ENCODE measurements around the gene C10orf120.

Gene C10orf120

DNA sequence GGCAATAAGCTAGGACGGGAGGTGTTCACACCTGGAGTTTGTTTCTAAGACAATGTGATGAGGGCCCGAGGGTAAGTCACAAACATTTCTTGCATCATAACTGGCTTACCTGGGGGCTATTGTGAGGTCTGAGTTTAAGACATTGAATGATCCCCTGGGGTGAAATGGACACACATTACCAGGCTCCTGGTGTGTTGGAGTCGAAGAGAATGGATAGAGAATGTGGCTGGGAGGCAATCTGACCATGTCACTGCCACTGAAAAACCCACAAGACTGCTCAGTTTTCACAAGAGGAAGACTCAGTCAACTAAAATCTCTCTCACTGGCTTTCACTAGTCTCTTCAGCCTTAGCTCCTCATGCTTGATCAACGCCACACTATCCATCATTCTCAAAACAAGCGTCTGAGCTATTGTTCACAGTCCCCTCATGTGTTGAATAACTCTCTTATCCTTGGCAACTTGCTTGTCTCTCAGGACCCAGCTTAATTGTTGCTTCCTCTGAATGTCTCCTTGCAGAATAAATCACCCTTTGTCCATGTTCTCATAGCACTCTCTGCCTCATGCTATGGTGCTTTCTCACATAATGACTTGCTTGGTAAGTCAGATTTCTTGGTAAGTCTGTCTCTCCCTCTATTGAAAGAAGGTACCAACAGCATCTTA is at the start of gene C10orf120:
Gene C10orf120, minus strand, starts transcription at position 51 of the 660 bp plus-strand sequence. CDS start 56 bp downstream, outside the sequence.
- DNase-seq (ENCODE audit: low spot score) = no peak

- no peak for DNase-seq (ENCODE audit: low spot score)
These were observed 48.9 kb upstream of the C10orf120 start for GRCh38 chr10:122748496-122748895.

DNA sequence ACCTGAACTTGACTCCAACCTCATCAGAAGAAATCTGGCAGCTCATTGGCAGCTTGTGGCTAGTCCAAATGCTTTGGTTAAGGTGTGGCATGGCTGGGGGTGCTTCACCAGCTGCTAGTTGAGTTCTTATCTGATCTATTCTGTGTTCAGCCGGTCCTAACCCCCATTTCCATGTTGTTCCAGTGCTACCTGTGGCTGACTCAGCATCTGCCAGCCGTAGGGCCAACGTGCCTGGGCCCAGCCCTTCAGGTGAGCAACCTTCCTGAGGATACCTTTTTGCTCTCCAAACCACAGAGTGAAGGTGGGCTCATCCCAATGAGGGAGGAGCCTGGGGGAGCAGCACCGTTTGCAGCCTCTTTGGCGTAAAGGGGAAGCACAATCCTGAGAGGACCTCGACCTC is 46.8 kb upstream of the C10orf120 start:
- no peak for DNase-seq (ENCODE audit: low spot score)

DNA sequence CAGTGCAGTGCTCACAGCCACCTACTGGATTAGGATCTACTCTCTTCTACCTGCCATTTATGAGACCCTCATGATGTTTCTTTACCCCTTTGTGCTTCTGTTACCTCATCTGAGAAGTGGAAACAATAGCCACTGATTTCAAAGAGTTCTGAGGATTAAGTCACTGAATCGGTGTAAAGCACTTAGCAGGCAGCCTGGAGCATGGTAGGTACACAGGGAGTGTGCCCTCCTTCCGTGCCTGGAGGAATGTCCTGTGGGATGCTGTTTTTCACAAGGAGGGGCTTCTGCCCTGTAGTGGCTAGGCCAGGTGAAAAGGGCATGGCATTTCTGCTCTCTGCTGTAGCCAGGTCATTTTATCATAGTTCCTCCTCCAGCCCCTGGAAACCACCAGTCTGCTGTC is 44.6 kb upstream of the C10orf120 start:
- no peak for DNase-seq (ENCODE audit: low spot score)

DNA sequence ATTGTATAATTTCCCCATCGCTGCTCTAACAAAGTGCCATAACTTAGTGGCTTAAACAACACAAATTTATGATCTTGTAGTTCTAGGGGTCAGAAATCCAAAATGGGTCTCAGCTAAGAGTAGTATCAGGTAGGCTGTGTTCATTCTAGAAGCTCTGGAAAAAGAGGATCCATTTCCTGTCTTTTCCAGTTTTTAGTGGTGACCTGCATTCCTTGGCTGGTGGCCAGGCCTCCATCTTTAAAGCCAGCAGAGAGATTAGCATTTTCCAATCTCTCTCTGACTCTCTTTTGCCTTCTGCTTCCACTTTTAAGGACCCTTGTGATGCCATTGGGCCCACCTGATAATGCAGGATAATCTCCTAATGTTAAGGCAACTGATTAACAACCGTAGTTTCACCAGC is 41.0 kb upstream of the C10orf120 start:
- DNase-seq (ENCODE audit: low spot score) = no peak

DNA sequence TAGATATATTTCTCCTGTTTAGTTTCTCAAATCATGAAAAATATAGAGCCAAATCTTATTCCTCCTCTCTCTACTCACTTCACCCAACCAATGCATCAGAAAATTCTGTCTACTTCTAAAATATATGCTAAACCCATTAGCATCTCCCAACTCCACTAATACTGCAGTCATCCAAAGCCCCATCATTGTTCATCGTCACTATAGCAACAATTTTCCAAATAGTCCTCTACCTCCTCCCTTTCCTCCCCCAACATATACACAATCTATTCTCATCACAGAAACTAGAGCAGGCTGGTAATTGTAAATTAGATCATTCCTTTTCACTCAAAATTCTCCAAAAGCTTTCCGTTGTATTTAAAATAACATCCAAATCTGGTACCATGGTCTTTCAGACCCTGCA is 38.4 kb upstream of the C10orf120 start:
- no peak for DNase-seq (ENCODE audit: low spot score)

GRCh38 chr10:122733931-122734665 is 34.5 kb upstream of the C10orf120 start:
- no peak for DNase-seq (ENCODE audit: low spot score)

DNA sequence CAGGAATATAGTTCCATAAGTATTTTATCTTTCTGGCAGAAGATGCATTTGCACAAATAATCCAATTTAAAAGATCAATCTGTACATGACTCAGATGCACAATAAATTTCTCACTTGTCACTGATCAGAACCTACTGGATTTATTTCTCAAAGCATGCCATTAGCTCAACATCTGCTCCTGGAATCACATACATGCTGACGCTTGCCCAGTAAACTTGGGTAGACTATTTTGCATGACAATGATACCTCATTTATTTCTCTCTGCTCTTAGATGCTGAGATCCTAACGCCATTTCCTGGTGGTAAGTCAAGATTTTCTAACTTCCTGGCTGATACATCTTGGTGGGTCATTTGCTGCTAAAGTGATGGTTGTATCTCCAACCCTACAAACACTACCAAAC is 33.8 kb upstream of the C10orf120 start:
- DNase-seq (ENCODE audit: low spot score) = no peak

DNA sequence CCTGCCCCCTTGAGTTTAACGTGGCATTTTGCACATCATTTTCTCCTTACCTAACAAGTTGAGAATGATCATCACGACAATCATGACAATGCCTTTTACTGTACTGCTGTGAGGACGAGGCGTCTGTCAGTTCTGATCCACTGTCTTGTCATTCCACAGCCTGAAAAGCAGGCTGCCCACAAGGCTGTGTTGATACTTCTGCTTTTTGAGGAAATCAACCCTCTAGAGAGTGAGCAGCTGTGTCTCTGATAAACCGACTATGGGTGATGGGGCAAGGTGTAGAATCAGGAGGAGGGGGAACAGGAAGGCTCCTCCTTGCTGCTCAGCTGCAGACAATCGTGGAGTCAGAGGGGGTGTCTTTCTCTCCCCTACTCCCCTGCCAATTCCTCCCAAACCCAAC is 30.6 kb upstream of the C10orf120 start:
- DNase-seq (ENCODE audit: low spot score) = no peak

- DNase-seq (ENCODE audit: low spot score) = no peak
These were observed 29.5 kb upstream of the C10orf120 start for GRCh38 chr10:122729126-122729525.

DNA sequence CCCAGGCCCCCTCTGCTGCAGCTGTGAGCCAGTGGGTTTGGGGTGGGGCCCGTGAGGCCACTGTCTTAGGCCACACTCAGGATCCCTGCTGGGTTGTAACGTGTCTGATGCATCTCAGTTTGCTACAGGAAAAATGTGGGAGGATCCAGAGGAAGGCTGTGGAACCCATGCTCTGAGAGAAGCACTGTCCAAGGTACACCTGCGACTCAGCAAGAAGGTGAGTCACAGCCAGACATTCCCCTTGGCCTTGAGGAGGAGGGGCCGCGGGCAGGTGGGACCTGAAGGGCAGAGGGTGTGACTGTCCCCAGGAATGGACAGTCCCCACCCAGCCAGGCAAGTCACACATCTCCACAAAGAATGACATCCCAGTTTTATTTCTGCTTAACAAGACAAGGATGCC is 27.8 kb upstream of the C10orf120 start:
- DNase-seq (ENCODE audit: low spot score) = no peak

GRCh38 chr10:122725768-122726167 is 26.1 kb upstream of the C10orf120 start:
- no peak for DNase-seq (ENCODE audit: low spot score)

- no peak for DNase-seq (ENCODE audit: low spot score)
These were observed 25.4 kb upstream of the C10orf120 start for GRCh38 chr10:122725006-122725405.

GRCh38 chr10:122721111-122721510 is 21.5 kb upstream of the C10orf120 start:
- no peak for DNase-seq (ENCODE audit: low spot score)

DNA sequence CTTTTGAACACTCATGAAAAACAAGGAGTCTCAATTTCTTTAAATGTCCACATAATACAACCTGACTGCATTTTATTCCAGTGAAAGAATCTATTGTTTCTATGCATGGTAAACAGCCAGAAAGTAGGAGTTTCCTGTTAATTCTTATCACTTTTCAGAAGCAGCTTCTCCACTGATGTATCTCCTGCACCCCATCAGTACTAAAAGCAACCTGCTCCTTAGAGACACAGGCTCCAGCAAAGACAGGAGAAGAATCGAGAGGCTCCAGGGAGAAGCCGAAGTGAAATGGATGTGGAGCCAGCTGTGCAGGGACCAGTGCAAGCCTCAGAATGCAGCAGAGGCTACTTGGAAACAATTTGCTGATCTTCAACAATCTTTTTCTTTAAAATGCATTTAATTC is 16.4 kb upstream of the C10orf120 start:
- DNase-seq (ENCODE audit: low spot score) = no peak

DNA sequence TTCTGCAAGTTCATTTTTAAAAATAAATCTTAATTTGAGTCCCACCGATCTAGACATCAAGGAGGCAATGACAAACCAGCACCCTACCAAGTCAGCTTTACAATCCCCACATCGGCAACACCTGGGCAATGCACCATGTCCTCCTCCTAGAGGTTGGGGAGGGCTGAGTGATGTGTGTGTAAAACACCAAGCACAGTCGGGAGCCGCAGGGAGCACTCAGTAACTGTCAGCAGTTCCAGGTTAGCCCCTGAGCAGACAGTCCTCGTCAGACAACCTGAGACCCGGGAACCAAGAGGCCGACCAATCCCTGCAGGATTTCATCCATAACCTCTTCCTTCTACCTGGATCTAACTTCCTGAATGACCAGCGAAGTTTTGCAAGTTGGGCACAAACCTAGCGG is 15.9 kb upstream of the C10orf120 start:
- no peak for DNase-seq (ENCODE audit: low spot score)

GRCh38 chr10:122713091-122713885 is 13.6 kb upstream of the C10orf120 start:
- DNase-seq (ENCODE audit: low spot score) = no peak

DNA sequence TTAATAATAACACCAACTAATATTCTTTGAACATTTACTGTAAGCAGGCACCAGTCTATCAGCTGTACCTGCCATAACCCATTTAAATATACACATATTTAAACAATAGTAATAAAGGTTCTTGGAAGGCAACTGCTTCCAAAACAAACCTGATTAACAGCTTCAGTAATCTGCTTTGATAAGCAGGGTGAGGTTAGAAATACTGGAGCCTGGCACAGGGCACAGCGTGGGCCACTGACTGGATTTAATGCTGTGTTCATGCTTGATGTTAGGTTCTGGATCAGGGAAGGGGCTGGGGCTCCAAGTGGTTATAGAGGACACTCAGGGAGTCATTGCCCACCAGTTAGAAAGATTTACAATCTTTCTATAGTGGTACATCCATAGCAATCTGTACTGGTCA is 10.9 kb upstream of the C10orf120 start:
- DNase-seq (ENCODE audit: low spot score) = no peak

DNA sequence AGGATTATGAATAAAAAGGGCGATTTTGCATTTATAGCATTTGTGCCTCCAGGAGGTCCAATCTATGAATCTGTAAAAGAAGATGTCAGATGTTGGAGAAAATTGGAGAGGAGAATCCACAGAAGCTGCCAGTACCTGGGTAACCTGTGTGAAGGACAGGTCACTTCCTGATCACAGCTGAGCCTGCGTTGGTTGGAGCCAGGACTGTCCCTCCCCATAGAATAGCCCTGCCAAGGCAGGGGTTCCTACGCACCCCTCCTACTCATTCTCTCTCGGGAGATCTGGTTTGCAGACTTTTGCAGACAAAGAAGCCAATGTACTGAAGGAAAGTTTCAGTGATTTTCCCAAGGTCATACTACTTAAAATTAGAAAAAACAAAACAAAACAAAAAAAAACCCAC is 10.3 kb upstream of the C10orf120 start:
- no peak for DNase-seq (ENCODE audit: low spot score)

DNA sequence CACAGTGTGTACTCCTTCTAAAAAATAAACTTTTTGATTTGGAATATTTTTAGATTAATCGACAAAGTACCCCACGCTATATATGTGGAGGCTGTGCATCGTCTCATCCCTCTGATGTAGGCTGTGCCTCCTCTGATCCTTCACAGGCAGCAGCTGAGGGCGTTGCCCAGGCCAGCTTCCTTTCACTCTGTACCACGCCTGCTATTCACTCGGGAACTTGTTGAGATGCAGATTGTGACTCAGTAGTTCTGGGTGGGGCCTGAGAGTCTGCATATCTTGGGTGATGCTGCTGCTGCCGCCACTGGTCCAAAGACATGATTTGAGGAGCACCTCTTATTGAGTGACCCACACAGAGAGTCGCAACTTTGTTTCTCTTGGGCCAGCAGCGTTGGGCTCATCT is 7.9 kb upstream of the C10orf120 start:
- no peak for DNase-seq (ENCODE audit: low spot score)

DNA sequence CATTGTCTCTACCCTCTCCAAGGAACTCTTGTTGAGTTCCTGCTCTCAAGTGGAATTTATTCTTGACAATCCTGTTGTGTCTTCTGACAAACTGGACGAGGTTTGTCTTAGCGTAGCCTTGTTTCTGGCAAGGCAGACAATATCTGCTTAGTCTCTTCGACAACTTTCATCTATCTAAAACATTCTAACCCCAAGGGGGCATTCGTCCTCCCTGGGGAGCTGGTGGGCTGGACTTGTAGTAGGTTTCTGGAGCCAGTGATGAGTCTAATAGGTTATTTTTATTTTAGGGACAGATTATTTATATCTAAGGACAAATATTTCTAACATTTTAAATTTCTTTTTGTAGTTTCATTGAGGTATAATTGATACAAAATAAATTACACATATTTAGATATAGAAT is 7.3 kb upstream of the C10orf120 start:
- DNase-seq (ENCODE audit: low spot score) = no peak

GRCh38 chr10:122706467-122706866 is 6.8 kb upstream of the C10orf120 start:
- no peak for DNase-seq (ENCODE audit: low spot score)
